Caco-2 (cell line): ENCODE measurements around the gene MAP4K4. TPM values are rescaled to one million over a fixed set of nuclear protein-coding genes. Genes with fewer than 3 reads are reported as not detected.

ENCODE experiments used
- BruUV-seq: library from RNA; stranded (reverse); fragments of 400-500 nt; replicated peaks from 2 replicates; lab custom pipeline; 2021; lab: Mats Ljungman, UMichigan
- CTCF ChIA-PET: fragments of 300-600 bp; sonication (Branson Sonifier 250); formaldehyde crosslinking; loops from one replicate; lab custom pipeline; 2022; ENCODE audit warnings: antibody characterized with exemption; lab: Charles Lee
- POLR2A ChIA-PET: fragments of 300-600 bp; sonication (Branson Sonifier 250); formaldehyde crosslinking; loops from one replicate; lab custom pipeline; 2022; ENCODE audit warnings: antibody characterized with exemption; lab: Charles Lee
- DNase-seq, 2 experiments: peaks; one replicate each; pipeline versions ENCODE4 v3.0.0 to v3.0.0-alpha.2; 2020 to 2022
- H3K27me3 ChIP-seq: replicated peaks from 2 replicates; pipeline ENCODE4 v1.6.0; 2011; ENCODE audit warnings: low read length; ENCODE audit not compliant: control insufficient read depth, insufficient read depth
- H3K36me3 ChIP-seq: 2 replicates; pipeline ENCODE4 v1.5.1; 2011; ENCODE audit warnings: low read length; ENCODE audit not compliant: control insufficient read depth, insufficient read depth
- H3K4me1 ChIP-seq: fragments of 250-450 bp; sonication (Bioruptor Pico); 2 replicates; pipeline ENCODE4 v1.5.1; 2020; ENCODE audit warnings: mild to moderate bottlenecking
- H3K4me3 ChIP-seq: 2 replicates; pipeline ENCODE4 v1.5.1; 2011; ENCODE audit warnings: low read depth, mild to moderate bottlenecking, control low read depth, low read length
- H3K9me3 ChIP-seq: fragments of 250-450 bp; sonication (Bioruptor Pico); 2 replicates; pipeline ENCODE4 v1.5.1; 2020; ENCODE audit warnings: mild to moderate bottlenecking, moderate library complexity
- H3K27ac Mint-ChIP-seq: one replicate; pipeline ENCODE4 v1.8.0; 2022; ENCODE audit warnings: mixed read lengths; ENCODE audit not compliant: unreplicated experiment
- H3K27me3 Mint-ChIP-seq: one replicate; pipeline ENCODE4 v1.8.0; 2022; ENCODE audit warnings: mixed read lengths; ENCODE audit not compliant: insufficient read depth, unreplicated experiment
- H3K36me3 Mint-ChIP-seq: one replicate; pipeline ENCODE4 v1.8.0; 2022; ENCODE audit warnings: mild to moderate bottlenecking, mixed read lengths; ENCODE audit not compliant: insufficient read depth, unreplicated experiment
- H3K4me1 Mint-ChIP-seq: one replicate; pipeline ENCODE4 v1.8.0; 2022; ENCODE audit warnings: low read depth, mixed read lengths; ENCODE audit not compliant: unreplicated experiment
- H3K4me3 Mint-ChIP-seq: one replicate; pipeline ENCODE4 v1.8.0; 2022; ENCODE audit warnings: mild to moderate bottlenecking, moderate library complexity, mixed read lengths; ENCODE audit not compliant: unreplicated experiment
- H3K9me3 Mint-ChIP-seq: one replicate; pipeline ENCODE4 v1.8.0; 2022; ENCODE audit warnings: mixed read lengths; ENCODE audit not compliant: unreplicated experiment
- intact Hi-C: fragments of 100-400 bp; cut with micrococcal nuclease; formaldehyde crosslinking; loops from one replicate; pipeline ENCODE4 v1.10.0; 2022; ENCODE audit not compliant: unreplicated experiment
- total RNA-seq: library from RNA; stranded (reverse); gene quantifications from 2 replicates; pipeline ENCODE4 v1.2.3, GENCODE V29; 2022
- TF ChIP-seq, protein P1 (sequence below), 2 experiments: fragments of 200-600 bp in 1 of 2; IDR thresholded peaks; 1 replicate in 1 of 2; 2 replicates in 1 of 2; pipeline versions ENCODE4 v1.5.1 to v1.8.0; 2011 to 2022; ENCODE audit warnings: antibody characterized with exemption in 1 of 2, control low read depth in 1 of 2, inconsistent platforms in 1 of 2, low read depth in 1 of 2, low read length in 1 of 2, mild to moderate bottlenecking in 1 of 2, moderate library complexity in 1 of 2; ENCODE audit not compliant: insufficient read depth in 1 of 2, severe bottlenecking in 1 of 2, unreplicated experiment in 1 of 2

The MAP4K4 gene
- total RNA-seq, 1 experiment from 2014 or later, result 257 TPM

- DNase-seq, result peak in 1 of 2 experiments; percentile 41
- BruUV-seq, result no TSS peak
- ChIA-PET POLR2A (no interaction called here), CTCF (interaction anchor here (0.8 kb wide), 1 partner anchor 166 kb away, joined by 3 read pairs; no protein-coding TSS in a partner anchor)
- H3K9me3 Mint-ChIP-seq, result no peaks in the 10 kb centered on the region
- Histone ChIP-seq H3K27me3 (no peaks in the 10 kb centered on the region), H3K9me3 (no peaks in the 10 kb centered on the region), H3K4me3 (no peak overlapping the region), H3K4me1 (peaks cover 69% of the 10 kb centered on the region), H3K36me3 (no peaks in the 10 kb centered on the region)
- peaks cover 12% of the 10 kb centered on the region for H3K36me3 Mint-ChIP-seq
- TF ChIP-seq, protein P1, sequence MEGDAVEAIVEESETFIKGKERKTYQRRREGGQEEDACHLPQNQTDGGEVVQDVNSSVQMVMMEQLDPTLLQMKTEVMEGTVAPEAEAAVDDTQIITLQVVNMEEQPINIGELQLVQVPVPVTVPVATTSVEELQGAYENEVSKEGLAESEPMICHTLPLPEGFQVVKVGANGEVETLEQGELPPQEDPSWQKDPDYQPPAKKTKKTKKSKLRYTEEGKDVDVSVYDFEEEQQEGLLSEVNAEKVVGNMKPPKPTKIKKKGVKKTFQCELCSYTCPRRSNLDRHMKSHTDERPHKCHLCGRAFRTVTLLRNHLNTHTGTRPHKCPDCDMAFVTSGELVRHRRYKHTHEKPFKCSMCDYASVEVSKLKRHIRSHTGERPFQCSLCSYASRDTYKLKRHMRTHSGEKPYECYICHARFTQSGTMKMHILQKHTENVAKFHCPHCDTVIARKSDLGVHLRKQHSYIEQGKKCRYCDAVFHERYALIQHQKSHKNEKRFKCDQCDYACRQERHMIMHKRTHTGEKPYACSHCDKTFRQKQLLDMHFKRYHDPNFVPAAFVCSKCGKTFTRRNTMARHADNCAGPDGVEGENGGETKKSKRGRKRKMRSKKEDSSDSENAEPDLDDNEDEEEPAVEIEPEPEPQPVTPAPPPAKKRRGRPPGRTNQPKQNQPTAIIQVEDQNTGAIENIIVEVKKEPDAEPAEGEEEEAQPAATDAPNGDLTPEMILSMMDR (IDR thresholded peaks at IDR 0.05; ENCODE audit: insufficient read depth in 1 of 2, low read depth in 1 of 2, low read length in 1 of 2, severe bottlenecking in 1 of 2, unreplicated experiment in 1 of 2), result no peak
- H3K4me1 Mint-ChIP-seq, result peaks cover 43% of the 10 kb centered on the region
- H3K27ac Mint-ChIP-seq, result peak overlapping the region; percentile 71
- intact Hi-C loops, result no loop called here
- H3K27me3 Mint-ChIP-seq, result no peaks in the 10 kb centered on the region
- no peak overlapping the region for H3K4me3 Mint-ChIP-seq
Measured at GRCh38 chr2:101763496-101764333, 66.2 kb downstream of the MAP4K4 start.

- Mint-ChIP-seq H3K9me3 (no peaks in the 10 kb centered on the region), H3K27ac (peak overlapping the region; percentile 46), H3K27me3 (no peaks in the 10 kb centered on the region), H3K4me3 (peak overlapping the region; percentile 42), H3K36me3 (peaks cover 12% of the 10 kb centered on the region), H3K4me1 (peaks cover 54% of the 10 kb centered on the region)
- BruUV-seq, result TSS peak; percentile 98
- DNase-seq, result no peak
- no peak overlapping the region for H3K4me3 ChIP-seq
- H3K27me3 ChIP-seq, result no peaks in the 10 kb centered on the region
- intact Hi-C loops, result loop anchor here (2.0 kb wide), 1 partner anchor 70 kb away; the partner anchor contains the start of gene MAP4K4
- H3K36me3 ChIP-seq, result no peaks in the 10 kb centered on the region
- CTCF ChIA-PET, result interaction anchor here (0.6 to 1.0 kb wide), 3 partner anchors 13 to 424 kb away, joined by 3 to 4 read pairs (median 4); no protein-coding TSS in a partner anchor
- POLR2A ChIA-PET, result interaction anchor here (0.6 to 1.0 kb wide), 2 partner anchors 21 to 891 kb away, joined by 3 to 24 read pairs; no protein-coding TSS in a partner anchor
- no peaks in the 10 kb centered on the region for H3K9me3 ChIP-seq
- H3K4me1 ChIP-seq, result peaks cover 81% of the 10 kb centered on the region
- TF ChIP-seq, protein P1 (IDR thresholded peaks at IDR 0.05; ENCODE audit: insufficient read depth in 1 of 2, low read depth in 1 of 2, low read length in 1 of 2, severe bottlenecking in 1 of 2, unreplicated experiment in 1 of 2), result no peak
Measured at GRCh38 chr2:101766337-101766736, 68.8 kb downstream of the MAP4K4 start.
